H9 (cell line): ENCODE data around the gene ATP8A2. TPM values are rescaled to one million over a fixed set of nuclear protein-coding genes. Genes with fewer than 3 reads are reported as not detected.
"Not testable (repeated sequence)": the region's sequence is repeated elsewhere in the genome, so short reads cannot be mapped to it uniquely, and the experiment has no call there.

Experiments used
- DNase-seq: peaks from one replicate; pipeline ENCODE4 v3.0.0-alpha.2; 2017
- H2AFZ ChIP-seq: one replicate; pipeline ENCODE4 v1.6.1; 2013; ENCODE audit warnings: mild to moderate bottlenecking, low read length, control low read depth, moderate library complexity
- H2AK5ac ChIP-seq: 2 replicates; pipeline ENCODE4 v1.6.1; 2013; ENCODE audit warnings: low read length, control low read depth, mixed read lengths; ENCODE audit not compliant: insufficient read length
- H2BK120ac ChIP-seq: one replicate; pipeline ENCODE4 v1.6.1; 2013; ENCODE audit warnings: low read depth, mild to moderate bottlenecking, low read length, control low read depth, inconsistent platforms; ENCODE audit not compliant: poor library complexity, severe bottlenecking
- H2BK12ac ChIP-seq: 2 replicates; pipeline ENCODE4 v1.6.1; 2013; ENCODE audit warnings: low read length, control low read depth, mixed read lengths, low read depth; ENCODE audit not compliant: insufficient read length
- H2BK15ac ChIP-seq: 2 replicates; pipeline ENCODE4 v1.6.1; 2013; ENCODE audit warnings: low read depth, low read length, control low read depth
- H2BK20ac ChIP-seq: one replicate; pipeline ENCODE4 v1.6.1; 2013; ENCODE audit warnings: low read depth, mild to moderate bottlenecking, low read length, control low read depth, inconsistent platforms; ENCODE audit not compliant: poor library complexity, severe bottlenecking
- H2BK5ac ChIP-seq: 2 replicates; pipeline ENCODE4 v1.6.1; 2013; ENCODE audit warnings: low read length, control low read depth, mixed read lengths; ENCODE audit not compliant: insufficient read length
- H3K14ac ChIP-seq: 2 replicates; pipeline ENCODE4 v1.6.1; 2013; ENCODE audit warnings: low read length, control low read depth; ENCODE audit not compliant: insufficient read depth
- H3K18ac ChIP-seq: 2 replicates; pipeline ENCODE4 v1.6.1; 2013; ENCODE audit warnings: low read depth, mild to moderate bottlenecking, mixed read lengths, low read length, control low read depth; ENCODE audit not compliant: insufficient read length
- H3K23ac ChIP-seq: 2 replicates; pipeline ENCODE4 v1.6.1; 2013; ENCODE audit warnings: low read length, control low read depth, mixed read lengths, low read depth; ENCODE audit not compliant: insufficient read length
- H3K23me2 ChIP-seq: 2 replicates; pipeline ENCODE4 v1.6.1; 2013; ENCODE audit warnings: low read depth, mild to moderate bottlenecking, mixed read lengths, low read length, control low read depth; ENCODE audit not compliant: insufficient read length, poor library complexity, severe bottlenecking
- H3K27ac ChIP-seq: 2 replicates; pipeline ENCODE4 v1.5.1; 2013; ENCODE audit warnings: low read length, control low read depth, mixed read lengths, low read depth; ENCODE audit not compliant: insufficient read length
- H3K27me3 ChIP-seq: 2 replicates; pipeline ENCODE4 v1.6.1; 2013; ENCODE audit warnings: low read length, control low read depth, inconsistent platforms; ENCODE audit not compliant: insufficient read depth
- H3K4ac ChIP-seq: 2 replicates; pipeline ENCODE4 v1.6.1; 2013; ENCODE audit warnings: low read depth, mild to moderate bottlenecking, control low read depth, inconsistent platforms, low read length, moderate library complexity
- H3K4me1 ChIP-seq: 2 replicates; pipeline ENCODE4 v1.6.1; 2013; ENCODE audit warnings: low read length, control low read depth, inconsistent platforms; ENCODE audit not compliant: insufficient read depth
- H3K4me2 ChIP-seq: 2 replicates; pipeline ENCODE4 v1.6.1; 2013; ENCODE audit warnings: low read length, control low read depth, mixed read lengths; ENCODE audit not compliant: insufficient read length, insufficient read depth
- H3K56ac ChIP-seq: 2 replicates; pipeline ENCODE4 v1.6.1; 2013; ENCODE audit warnings: low read depth, mild to moderate bottlenecking, mixed read lengths, low read length, control low read depth; ENCODE audit not compliant: insufficient read length
- H3K79me1 ChIP-seq: 2 replicates; pipeline ENCODE4 v1.6.1; 2013; ENCODE audit warnings: low read depth, mild to moderate bottlenecking, moderate library complexity, low read length, control low read depth, inconsistent platforms; ENCODE audit not compliant: insufficient read depth, poor library complexity, severe bottlenecking
- H3K79me2 ChIP-seq: 2 replicates; pipeline ENCODE4 v1.6.1; 2013; ENCODE audit warnings: low read length, control low read depth, inconsistent platforms; ENCODE audit not compliant: insufficient read depth
- H3K9ac ChIP-seq: 2 replicates; pipeline ENCODE4 v1.6.1; 2013; ENCODE audit warnings: low read length, control low read depth, mixed read lengths; ENCODE audit not compliant: insufficient read length; ENCODE audit errors: extremely low read depth
- H3K9me3 ChIP-seq: one replicate; pipeline ENCODE4 v1.6.1; 2013; ENCODE audit warnings: low read depth, low read length, inconsistent platforms; ENCODE audit not compliant: control insufficient read depth
- H3T11ph ChIP-seq: one replicate; pipeline ENCODE4 v1.6.1; 2013; ENCODE audit warnings: mild to moderate bottlenecking, low read length, control low read depth, inconsistent platforms
- H4K20me1 ChIP-seq: one replicate; pipeline ENCODE4 v1.6.1; 2013; ENCODE audit not compliant: control insufficient read depth, insufficient read length, insufficient read depth
- H4K5ac ChIP-seq: 2 replicates; pipeline ENCODE4 v1.6.1; 2013; ENCODE audit warnings: low read depth, mild to moderate bottlenecking, mixed read lengths, low read length, control low read depth; ENCODE audit not compliant: insufficient read length
- H4K8ac ChIP-seq: replicated peaks from 2 replicates; pipeline ENCODE4 v1.6.1; 2013; ENCODE audit warnings: low read length, control low read depth, mixed read lengths, low read depth; ENCODE audit not compliant: insufficient read length
- H4K91ac ChIP-seq: 2 replicates; pipeline ENCODE4 v1.6.1; 2013; ENCODE audit warnings: low read depth, mild to moderate bottlenecking, moderate library complexity, mixed read lengths, low read length, control low read depth; ENCODE audit not compliant: insufficient read length
- H3K27ac Mint-ChIP-seq, 3 experiments: 2 replicates in 2 of 3; 3 replicates in 1 of 3; pipeline ENCODE4 v1.8.0; 2020 to 2021; ENCODE audit warnings: mixed read lengths in 3 of 3, mild to moderate bottlenecking in 1 of 3, moderate library complexity in 1 of 3
- H3K27me3 Mint-ChIP-seq: 2 replicates; pipeline ENCODE4 v1.8.0; 2021; ENCODE audit warnings: low read depth, mild to moderate bottlenecking, moderate library complexity, mixed read lengths
- H3K36me3 Mint-ChIP-seq, 3 experiments: 2 replicates in 2 of 3; 3 replicates in 1 of 3; pipeline ENCODE4 v1.8.0; 2020 to 2021; ENCODE audit warnings: low read depth in 3 of 3, mixed read lengths in 3 of 3; ENCODE audit not compliant: insufficient read depth in 1 of 3
- H3K4me1 Mint-ChIP-seq, 2 experiments: 2 replicates each; pipeline ENCODE4 v1.8.0; 2020; ENCODE audit warnings: mixed read lengths in 2 of 2
- H3K4me3 Mint-ChIP-seq, 2 experiments: 2 replicates in 1 of 2; 3 replicates in 1 of 2; pipeline ENCODE4 v1.8.0; 2020 to 2021; ENCODE audit warnings: mild to moderate bottlenecking in 2 of 2, mixed read lengths in 2 of 2, moderate library complexity in 1 of 2
- H3K9me3 Mint-ChIP-seq, 2 experiments: 2 replicates in 1 of 2; 3 replicates in 1 of 2; pipeline ENCODE4 v1.8.0; 2020; ENCODE audit warnings: mild to moderate bottlenecking in 2 of 2, mixed read lengths in 2 of 2, moderate library complexity in 1 of 2
- WGBS: extraction: QIAGEN DNeasy Blood & Tissue Kit; methylation state at CpG from one replicate; pipeline ENCODE4 v1.1.7; 2013; ENCODE audit warnings: missing lambda C conversion rate, low lambda C conversion rate, mixed read lengths; ENCODE audit not compliant: insufficient read length; ENCODE audit errors: extremely low coverage; 5-methylcytosine and 5-hydroxymethylcytosine counted together
- total RNA-seq: library from RNA; stranded (reverse); gene quantifications from 2 replicates; pipeline ENCODE4 v1.2.1, GENCODE V29; 2021
- TF ChIP-seq, protein P1 (sequence below): fragments of 200-600 bp; sonication (generic); conservative IDR thresholded peaks from 3 replicates; pipeline ENCODE4 v1.8.0; 2021; ENCODE audit warnings: antibody characterized with exemption, mild to moderate bottlenecking

ATP8A2 gene
- total RNA-seq, 1 experiment from 2014 or later, result 18.2 TPM

DNA sequence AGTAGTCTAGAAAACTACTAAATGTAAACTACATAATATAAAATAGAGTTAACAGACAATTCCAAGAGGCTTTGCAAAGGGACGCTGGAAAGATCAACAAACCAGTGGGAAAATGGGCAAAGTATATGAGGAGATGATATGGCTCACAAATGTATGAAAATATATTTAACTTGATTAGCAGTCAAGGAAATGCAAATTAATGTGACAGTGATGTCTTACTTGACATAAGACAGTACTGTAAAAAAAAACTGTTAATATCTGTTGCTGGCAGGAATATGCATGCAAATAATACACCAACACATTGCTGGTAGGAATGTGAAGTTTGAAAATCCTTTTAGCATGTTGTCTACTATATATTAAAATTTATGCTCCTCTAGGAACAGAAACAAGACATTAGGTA lies 136.1 kb downstream of the ATP8A2 start:
- H3K79me1 ChIP-seq, result no peaks in the 10 kb centered on the region
- no peak overlapping the region for H3K18ac ChIP-seq
- Mint-ChIP-seq H3K4me1 (peaks cover 0 to 5% of the 10 kb centered on the region in 2 experiments; a peak in 2 of 4 replicates), H3K27ac (no peak overlapping the region), H3K4me3 (no peak overlapping the region), H3K9me3 (peaks cover 9 to 16% of the 10 kb centered on the region in 2 experiments; a peak in 4 of 5 replicates), H3K27me3 (no peaks in the 10 kb centered on the region), H3K36me3 (peaks cover 6 to 11% (median 8%) of the 10 kb centered on the region in 3 experiments)
- H3K14ac ChIP-seq, result no peak overlapping the region
- no peak overlapping the region for H2AK5ac ChIP-seq
- H4K5ac ChIP-seq, result no peak overlapping the region
- H3T11ph ChIP-seq, result no peak overlapping the region
- no peak overlapping the region for H2BK20ac ChIP-seq
- no peaks in the 10 kb centered on the region for H3K9me3 ChIP-seq
- TF ChIP-seq, protein P1, sequence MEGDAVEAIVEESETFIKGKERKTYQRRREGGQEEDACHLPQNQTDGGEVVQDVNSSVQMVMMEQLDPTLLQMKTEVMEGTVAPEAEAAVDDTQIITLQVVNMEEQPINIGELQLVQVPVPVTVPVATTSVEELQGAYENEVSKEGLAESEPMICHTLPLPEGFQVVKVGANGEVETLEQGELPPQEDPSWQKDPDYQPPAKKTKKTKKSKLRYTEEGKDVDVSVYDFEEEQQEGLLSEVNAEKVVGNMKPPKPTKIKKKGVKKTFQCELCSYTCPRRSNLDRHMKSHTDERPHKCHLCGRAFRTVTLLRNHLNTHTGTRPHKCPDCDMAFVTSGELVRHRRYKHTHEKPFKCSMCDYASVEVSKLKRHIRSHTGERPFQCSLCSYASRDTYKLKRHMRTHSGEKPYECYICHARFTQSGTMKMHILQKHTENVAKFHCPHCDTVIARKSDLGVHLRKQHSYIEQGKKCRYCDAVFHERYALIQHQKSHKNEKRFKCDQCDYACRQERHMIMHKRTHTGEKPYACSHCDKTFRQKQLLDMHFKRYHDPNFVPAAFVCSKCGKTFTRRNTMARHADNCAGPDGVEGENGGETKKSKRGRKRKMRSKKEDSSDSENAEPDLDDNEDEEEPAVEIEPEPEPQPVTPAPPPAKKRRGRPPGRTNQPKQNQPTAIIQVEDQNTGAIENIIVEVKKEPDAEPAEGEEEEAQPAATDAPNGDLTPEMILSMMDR, result no peak
- H3K9ac ChIP-seq, result no peak overlapping the region
- H4K8ac ChIP-seq, result no peak overlapping the region
- no peaks in the 10 kb centered on the region for H3K23me2 ChIP-seq
- no peak overlapping the region for H3K23ac ChIP-seq
- no peak overlapping the region for H3K4ac ChIP-seq
- no peaks in the 10 kb centered on the region for H3K4me1 ChIP-seq
- H2BK12ac ChIP-seq, result no peak overlapping the region
- H4K91ac ChIP-seq, result no peak overlapping the region
- no CpG with 5 or more reads among the region's 1 CpG for WGBS
- H3K4me2 ChIP-seq, result no peak overlapping the region
- H4K20me1 ChIP-seq, result no peaks in the 10 kb centered on the region
- H3K56ac ChIP-seq, result no peak overlapping the region
- H2BK5ac ChIP-seq, result no peak overlapping the region
- H2AFZ ChIP-seq, result no peak overlapping the region
- no peaks in the 10 kb centered on the region for H3K27me3 ChIP-seq
- no peak overlapping the region for H3K27ac ChIP-seq
- no peak for DNase-seq
- H2BK120ac ChIP-seq, result no peak overlapping the region
- no peak overlapping the region for H2BK15ac ChIP-seq
- no peaks in the 10 kb centered on the region for H3K79me2 ChIP-seq

DNA sequence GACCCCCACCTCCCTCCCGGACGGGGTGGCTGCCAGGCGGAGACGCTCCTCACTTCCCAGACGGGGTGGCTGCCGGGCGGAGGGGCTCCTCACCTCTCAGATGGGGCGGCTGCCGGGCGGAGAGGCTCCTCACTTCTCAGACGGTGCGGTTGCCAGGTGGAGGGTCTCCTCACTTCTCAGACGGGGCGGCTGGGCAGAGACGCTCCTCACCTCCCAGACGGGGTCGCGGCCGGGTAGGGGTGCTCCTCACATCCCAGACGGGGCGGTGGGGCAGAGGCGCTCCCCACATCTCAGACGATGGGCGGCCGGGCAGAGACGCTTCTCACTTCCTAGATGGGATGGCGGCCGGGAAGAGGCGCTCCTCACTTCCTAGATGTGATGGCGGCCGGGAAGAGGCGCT lies 141.3 kb downstream of the ATP8A2 start:
- not testable (repeated sequence) for H3K4ac ChIP-seq, H3K14ac ChIP-seq, H3K4me2 ChIP-seq, H2BK15ac ChIP-seq, H3K79me1 ChIP-seq, H4K8ac ChIP-seq, H2AK5ac ChIP-seq, H2BK5ac ChIP-seq, H3K4me1 Mint-ChIP-seq, H4K91ac ChIP-seq, H3T11ph ChIP-seq, H3K18ac ChIP-seq, H2AFZ ChIP-seq, H3K27ac Mint-ChIP-seq, H3K23me2 ChIP-seq, H2BK20ac ChIP-seq, H3K9me3 ChIP-seq, H3K4me3 Mint-ChIP-seq, H4K5ac ChIP-seq, H2BK12ac ChIP-seq, H3K27me3 ChIP-seq, H3K9ac ChIP-seq, H3K79me2 ChIP-seq, DNase-seq, H2BK120ac ChIP-seq, H3K27ac ChIP-seq, H3K27me3 Mint-ChIP-seq, H3K4me1 ChIP-seq, H3K56ac ChIP-seq, H3K23ac ChIP-seq, H4K20me1 ChIP-seq
- no CpG with 5 or more reads among the region's 32 CpGs for WGBS
- peaks cover 10 to 25% (median 18%) of the 10 kb centered on the region in 3 experiments for H3K36me3 Mint-ChIP-seq
- H3K9me3 Mint-ChIP-seq, result peaks cover 26 to 33% of the 10 kb centered on the region in 2 experiments
